ENCODE data around the gene NPEPPS.

The NPEPPS gene

DNA sequence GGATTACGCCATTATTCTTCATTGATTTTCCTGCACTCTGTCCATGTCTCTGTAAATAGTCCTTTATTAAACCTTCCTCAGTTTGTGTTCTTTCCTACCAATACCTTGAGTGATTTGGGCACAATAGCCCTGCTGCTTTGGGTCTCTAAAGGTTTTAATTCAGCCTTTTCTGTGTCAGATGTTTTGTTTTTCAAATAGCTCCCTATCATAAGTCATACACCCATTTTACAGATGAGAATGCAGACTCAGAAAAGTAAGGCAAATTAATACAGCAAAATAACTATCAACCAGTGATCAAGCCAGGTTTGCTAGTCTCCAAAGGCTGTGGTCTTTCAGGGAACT lies 93.8 kb downstream of the NPEPPS start:
- no peak overlapping the region for H3K27ac ChIP-seq
- TF ChIP-seq, protein P1, sequence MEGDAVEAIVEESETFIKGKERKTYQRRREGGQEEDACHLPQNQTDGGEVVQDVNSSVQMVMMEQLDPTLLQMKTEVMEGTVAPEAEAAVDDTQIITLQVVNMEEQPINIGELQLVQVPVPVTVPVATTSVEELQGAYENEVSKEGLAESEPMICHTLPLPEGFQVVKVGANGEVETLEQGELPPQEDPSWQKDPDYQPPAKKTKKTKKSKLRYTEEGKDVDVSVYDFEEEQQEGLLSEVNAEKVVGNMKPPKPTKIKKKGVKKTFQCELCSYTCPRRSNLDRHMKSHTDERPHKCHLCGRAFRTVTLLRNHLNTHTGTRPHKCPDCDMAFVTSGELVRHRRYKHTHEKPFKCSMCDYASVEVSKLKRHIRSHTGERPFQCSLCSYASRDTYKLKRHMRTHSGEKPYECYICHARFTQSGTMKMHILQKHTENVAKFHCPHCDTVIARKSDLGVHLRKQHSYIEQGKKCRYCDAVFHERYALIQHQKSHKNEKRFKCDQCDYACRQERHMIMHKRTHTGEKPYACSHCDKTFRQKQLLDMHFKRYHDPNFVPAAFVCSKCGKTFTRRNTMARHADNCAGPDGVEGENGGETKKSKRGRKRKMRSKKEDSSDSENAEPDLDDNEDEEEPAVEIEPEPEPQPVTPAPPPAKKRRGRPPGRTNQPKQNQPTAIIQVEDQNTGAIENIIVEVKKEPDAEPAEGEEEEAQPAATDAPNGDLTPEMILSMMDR (IDR thresholded peaks at IDR 0.05; ENCODE audit: low read depth, low read length), result no peak
- no peaks in the 10 kb centered on the region for H3K9me3 ChIP-seq (ENCODE audit: severe bottlenecking)
- no peaks in the 10 kb centered on the region for H3K27me3 ChIP-seq (ENCODE audit: insufficient read depth, low read depth, severe bottlenecking)
- H3K36me3 ChIP-seq, result peaks cover 41% of the 10 kb centered on the region
- no peak for DNase-seq
- no peak overlapping the region for H3K4me3 ChIP-seq (ENCODE audit: low read depth, low read length)

DNA sequence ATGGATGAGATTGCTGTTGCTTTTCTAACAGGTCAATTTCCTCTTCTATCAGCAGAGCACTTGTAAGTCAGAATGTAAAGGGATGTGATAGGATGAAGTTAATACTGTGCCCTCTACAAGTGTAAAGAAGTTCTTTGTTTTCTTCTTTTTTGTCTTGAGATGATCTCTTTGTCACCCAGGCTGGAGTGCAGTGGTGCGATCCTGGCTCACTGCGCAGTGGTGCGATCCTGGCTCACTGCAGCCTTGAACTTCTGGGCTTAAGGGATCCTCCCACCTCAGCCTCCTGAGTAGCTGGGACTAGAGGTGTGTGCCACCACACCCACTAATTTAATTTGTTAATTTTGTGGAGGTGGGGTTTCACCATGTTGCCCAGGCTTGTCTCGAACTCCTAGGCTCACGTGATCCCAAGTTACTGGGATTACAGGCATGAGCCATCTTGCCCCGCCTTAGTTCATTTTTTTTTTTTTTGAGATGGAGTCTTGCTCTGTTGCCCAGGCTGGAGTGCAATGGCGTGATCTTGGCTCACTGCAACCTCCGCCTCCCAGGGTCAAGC lies 97.2 kb downstream of the NPEPPS start:
- H3K27ac ChIP-seq, result no peak overlapping the region
- no peak overlapping the region for H3K4me3 ChIP-seq (ENCODE audit: low read depth, low read length)
- no peak for DNase-seq
- no peaks in the 10 kb centered on the region for H3K9me3 ChIP-seq (ENCODE audit: severe bottlenecking)
- H3K36me3 ChIP-seq, result peaks cover 20% of the 10 kb centered on the region
- no peaks in the 10 kb centered on the region for H3K27me3 ChIP-seq (ENCODE audit: insufficient read depth, low read depth, severe bottlenecking)
- TF ChIP-seq, protein P1 (IDR thresholded peaks at IDR 0.05; ENCODE audit: low read depth, low read length), result no peak

DNA sequence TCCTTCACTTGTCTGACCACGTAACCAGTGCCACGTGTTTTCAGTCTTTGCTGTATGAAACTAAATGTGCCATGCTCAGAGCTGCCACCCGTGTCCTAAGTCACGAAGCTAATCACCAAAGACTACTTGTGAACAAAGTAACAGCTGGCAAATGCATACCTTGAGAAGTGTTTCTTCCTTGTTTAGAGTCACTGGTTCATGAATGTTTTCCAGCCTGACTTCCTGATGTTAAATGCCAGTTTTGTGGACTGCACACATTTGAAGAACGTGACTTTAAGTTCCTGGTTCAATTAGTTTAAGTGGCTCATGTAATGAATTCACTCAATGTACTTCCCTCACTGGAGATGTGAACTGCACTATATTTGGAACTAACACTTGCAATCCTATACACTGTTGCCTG lies 98.9 kb downstream of the NPEPPS start:
- TF ChIP-seq, protein P1 (IDR thresholded peaks at IDR 0.05; ENCODE audit: low read depth, low read length), result no peak
- H3K27me3 ChIP-seq (ENCODE audit: insufficient read depth, low read depth, severe bottlenecking), result no peaks in the 10 kb centered on the region
- H3K36me3 ChIP-seq, result peaks cover 9% of the 10 kb centered on the region
- no peak for DNase-seq
- no peaks in the 10 kb centered on the region for H3K9me3 ChIP-seq (ENCODE audit: severe bottlenecking)
- H3K4me3 ChIP-seq (ENCODE audit: low read depth, low read length), result no peak overlapping the region
- H3K27ac ChIP-seq, result no peak overlapping the region

DNA sequence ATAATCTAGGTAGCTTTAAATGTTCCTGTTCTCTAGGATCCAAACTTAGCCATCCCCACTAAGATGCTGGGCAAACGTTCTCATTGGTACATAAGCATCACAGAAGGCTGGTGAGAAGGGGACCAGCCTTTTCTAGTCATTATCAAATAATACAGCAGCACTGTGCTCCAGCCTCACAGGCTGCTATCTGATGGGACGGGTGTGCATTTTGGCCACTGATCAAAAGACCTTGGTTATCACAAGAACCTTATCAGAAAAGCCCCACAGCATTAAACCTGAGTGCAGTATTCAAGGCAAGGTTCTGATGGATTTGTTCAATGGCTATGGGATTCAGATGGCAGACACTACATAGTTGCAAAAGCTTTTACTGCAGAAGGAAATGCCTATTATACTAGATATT lies 99.7 kb downstream of the NPEPPS start:
- TF ChIP-seq, protein P1 (IDR thresholded peaks at IDR 0.05; ENCODE audit: low read depth, low read length), result no peak
- Histone ChIP-seq H3K4me3 (ENCODE audit: low read depth, low read length) (no peak overlapping the region), H3K9me3 (ENCODE audit: severe bottlenecking) (no peaks in the 10 kb centered on the region), H3K36me3 (peaks cover 3% of the 10 kb centered on the region), H3K27ac (no peak overlapping the region), H3K27me3 (ENCODE audit: insufficient read depth, low read depth, severe bottlenecking) (no peaks in the 10 kb centered on the region)
- no peak for DNase-seq

DNA sequence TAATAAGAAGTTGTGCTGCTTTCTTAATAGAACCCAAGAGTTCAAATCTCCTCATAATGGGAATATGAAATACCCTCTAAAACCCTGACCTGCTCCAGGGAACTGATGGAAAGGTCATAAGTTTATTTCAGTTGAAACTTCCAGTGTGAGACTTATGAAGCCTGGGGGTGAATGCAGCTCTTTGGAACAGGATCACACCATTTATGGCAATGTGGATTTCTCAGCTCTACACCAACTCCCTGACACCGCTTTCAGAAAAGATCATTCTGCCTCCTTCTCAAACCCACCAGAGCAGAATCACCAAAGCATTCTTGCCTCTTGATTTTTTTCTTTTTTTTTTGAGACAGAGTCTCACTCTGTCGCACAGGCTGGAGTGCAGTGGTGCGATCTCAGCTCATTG lies 102.1 kb downstream of the NPEPPS start:
- Histone ChIP-seq H3K4me3 (ENCODE audit: low read depth, low read length) (no peak overlapping the region), H3K27me3 (ENCODE audit: insufficient read depth, low read depth, severe bottlenecking) (no peaks in the 10 kb centered on the region), H3K36me3 (peaks cover 7% of the 10 kb centered on the region), H3K9me3 (ENCODE audit: severe bottlenecking) (no peaks in the 10 kb centered on the region), H3K27ac (no peak overlapping the region)
- no peak for DNase-seq
- TF ChIP-seq, protein P1 (IDR thresholded peaks at IDR 0.05; ENCODE audit: low read depth, low read length), result no peak

DNA sequence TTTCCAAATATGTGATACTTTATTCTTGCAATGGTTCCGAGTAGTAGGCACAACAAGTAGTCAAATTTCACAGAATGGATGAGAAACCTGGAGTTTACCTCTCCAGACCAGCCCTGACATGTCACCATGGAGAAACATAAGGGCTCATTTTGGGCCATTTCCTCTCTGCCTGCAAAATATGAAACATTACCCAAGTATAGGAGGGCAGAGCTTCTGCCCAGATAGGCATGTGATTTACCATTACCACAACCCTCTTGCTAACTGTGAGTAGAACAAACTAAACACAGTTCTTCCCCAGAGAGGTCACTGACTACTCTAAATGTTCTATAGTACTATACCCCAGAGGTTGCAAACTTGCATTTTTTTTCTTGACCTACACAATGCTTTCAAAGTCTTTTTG lies 103.1 kb downstream of the NPEPPS start:
- Histone ChIP-seq H3K9me3 (ENCODE audit: severe bottlenecking) (no peaks in the 10 kb centered on the region), H3K27ac (no peak overlapping the region), H3K4me3 (ENCODE audit: low read depth, low read length) (no peak overlapping the region), H3K27me3 (ENCODE audit: insufficient read depth, low read depth, severe bottlenecking) (no peaks in the 10 kb centered on the region), H3K36me3 (peaks cover 8% of the 10 kb centered on the region)
- TF ChIP-seq, protein P1 (IDR thresholded peaks at IDR 0.05; ENCODE audit: low read depth, low read length), result no peak
- no peak for DNase-seq
